SU-DHL-6 (cell line): ENCODE data around the gene ENKD1.

Experiments
- EZH2phosphoT487 ChIP-seq: fragments of 200-600 bp; sonication (generic), shearing (Covaris generic); conservative IDR thresholded peaks from 2 replicates; pipeline ENCODE4 v1.6.1; 2018; ENCODE audit warnings: mild to moderate bottlenecking, antibody characterized with exemption, low read length, moderate library complexity, mixed read lengths
- TF ChIP-seq, protein P1 (sequence below): fragments of 200-600 bp; sonication (generic); IDR thresholded peaks from one replicate; pipeline ENCODE4 v1.5.1; 2017; ENCODE audit warnings: antibody characterized with exemption, mild to moderate bottlenecking, low read length, moderate library complexity; ENCODE audit not compliant: insufficient read depth, poor library complexity, severe bottlenecking

DNA sequence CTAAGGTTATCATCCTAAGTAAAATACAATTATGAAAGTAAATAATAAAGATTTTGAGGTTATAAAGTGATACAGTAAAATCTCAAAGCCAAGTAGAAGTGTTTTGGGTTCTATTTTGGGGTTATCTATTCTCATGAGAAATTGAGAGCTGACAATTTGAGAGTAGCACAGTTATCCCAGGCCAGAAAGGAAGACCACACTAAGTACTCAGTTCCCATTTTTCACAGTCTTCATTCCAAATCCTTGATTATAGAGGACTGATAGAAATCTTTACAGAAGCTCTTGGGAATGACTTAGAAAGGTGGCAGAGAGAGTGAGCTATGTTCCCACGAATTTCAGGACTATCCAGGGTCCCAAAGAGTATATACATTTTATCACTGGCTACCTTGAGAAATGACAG lies 48.0 kb upstream of the ENKD1 start:
- no peak for TF ChIP-seq EZH2phosphoT487
- TF ChIP-seq, protein P1, sequence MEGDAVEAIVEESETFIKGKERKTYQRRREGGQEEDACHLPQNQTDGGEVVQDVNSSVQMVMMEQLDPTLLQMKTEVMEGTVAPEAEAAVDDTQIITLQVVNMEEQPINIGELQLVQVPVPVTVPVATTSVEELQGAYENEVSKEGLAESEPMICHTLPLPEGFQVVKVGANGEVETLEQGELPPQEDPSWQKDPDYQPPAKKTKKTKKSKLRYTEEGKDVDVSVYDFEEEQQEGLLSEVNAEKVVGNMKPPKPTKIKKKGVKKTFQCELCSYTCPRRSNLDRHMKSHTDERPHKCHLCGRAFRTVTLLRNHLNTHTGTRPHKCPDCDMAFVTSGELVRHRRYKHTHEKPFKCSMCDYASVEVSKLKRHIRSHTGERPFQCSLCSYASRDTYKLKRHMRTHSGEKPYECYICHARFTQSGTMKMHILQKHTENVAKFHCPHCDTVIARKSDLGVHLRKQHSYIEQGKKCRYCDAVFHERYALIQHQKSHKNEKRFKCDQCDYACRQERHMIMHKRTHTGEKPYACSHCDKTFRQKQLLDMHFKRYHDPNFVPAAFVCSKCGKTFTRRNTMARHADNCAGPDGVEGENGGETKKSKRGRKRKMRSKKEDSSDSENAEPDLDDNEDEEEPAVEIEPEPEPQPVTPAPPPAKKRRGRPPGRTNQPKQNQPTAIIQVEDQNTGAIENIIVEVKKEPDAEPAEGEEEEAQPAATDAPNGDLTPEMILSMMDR, result no peak
